SJSA1 (cell line): Measurements from ENCODE around the gene ORM1. TPM values are rescaled to one million over a fixed set of nuclear protein-coding genes. Genes with fewer than 3 reads are reported as not detected.

Experiments
- DNase-seq, 2 experiments: peaks; one replicate each; pipeline ENCODE4 v3.0.0-alpha.2; 2015 to 2020; ENCODE audit warnings: low spot score in 2 of 2, low read depth in 1 of 2
- H3K27ac ChIP-seq: fragments of 250-450 bp; sonication (Bioruptor Pico); 2 replicates; pipeline ENCODE4 v1.5.1; 2020; ENCODE audit warnings: mild to moderate bottlenecking, moderate library complexity
- H3K27me3 ChIP-seq: fragments of 250-450 bp; sonication (Bioruptor Pico); replicated peaks from 2 replicates; pipeline ENCODE4 v1.5.1; 2020; ENCODE audit warnings: mild to moderate bottlenecking, moderate library complexity
- H3K36me3 ChIP-seq: fragments of 250-450 bp; sonication (Bioruptor Pico); 2 replicates; pipeline ENCODE4 v1.5.1; 2020; ENCODE audit warnings: mild to moderate bottlenecking
- H3K4me1 ChIP-seq: fragments of 250-450 bp; sonication (Bioruptor Pico); replicated peaks from 2 replicates; pipeline ENCODE4 v1.6.1; 2021; ENCODE audit warnings: mild to moderate bottlenecking
- H3K4me3 ChIP-seq: fragments of 250-450 bp; sonication (Bioruptor Pico); 2 replicates; pipeline ENCODE4 v1.5.1; 2020; ENCODE audit warnings: mild to moderate bottlenecking
- H3K9me3 ChIP-seq: fragments of 250-450 bp; sonication (Bioruptor Pico); replicated peaks from 2 replicates; pipeline ENCODE4 v1.5.1; 2020; ENCODE audit warnings: mild to moderate bottlenecking
- total RNA-seq: library from RNA; depleted of rRNA; stranded (reverse); fragments of >200 nt; shearing (Covaris generic); gene quantifications from 2 replicates; pipeline ENCODE4 v1.2.3, GENCODE V29; 2014

The ORM1 gene
- total RNA-seq, 1 experiment from 2014 or later, result not detected

- H3K27ac ChIP-seq, result no peak overlapping the region
These were observed 44.5 kb downstream of the ORM1 start for GRCh38 chr9:114367366-114367765.

GRCh38 chr9:114367772-114368569, 45.1 kb downstream of the ORM1 start:
- Histone ChIP-seq H3K27ac (no peak overlapping the region), H3K36me3 (peaks cover 20% of the 10 kb centered on the region), H3K4me3 (no peak overlapping the region), H3K27me3 (no peaks in the 10 kb centered on the region), H3K4me1 (peaks cover 24% of the 10 kb centered on the region), H3K9me3 (no peaks in the 10 kb centered on the region)
- DNase-seq, result no peak

More at GRCh38 chr9:114367366-114367765, 44.5 kb downstream of the ORM1 start:
- Histone ChIP-seq H3K4me1 (peaks cover 24% of the 10 kb centered on the region), H3K27me3 (no peaks in the 10 kb centered on the region), H3K9me3 (no peaks in the 10 kb centered on the region), H3K36me3 (peaks cover 20% of the 10 kb centered on the region), H3K4me3 (no peak overlapping the region)
- DNase-seq, result no peak

DNA sequence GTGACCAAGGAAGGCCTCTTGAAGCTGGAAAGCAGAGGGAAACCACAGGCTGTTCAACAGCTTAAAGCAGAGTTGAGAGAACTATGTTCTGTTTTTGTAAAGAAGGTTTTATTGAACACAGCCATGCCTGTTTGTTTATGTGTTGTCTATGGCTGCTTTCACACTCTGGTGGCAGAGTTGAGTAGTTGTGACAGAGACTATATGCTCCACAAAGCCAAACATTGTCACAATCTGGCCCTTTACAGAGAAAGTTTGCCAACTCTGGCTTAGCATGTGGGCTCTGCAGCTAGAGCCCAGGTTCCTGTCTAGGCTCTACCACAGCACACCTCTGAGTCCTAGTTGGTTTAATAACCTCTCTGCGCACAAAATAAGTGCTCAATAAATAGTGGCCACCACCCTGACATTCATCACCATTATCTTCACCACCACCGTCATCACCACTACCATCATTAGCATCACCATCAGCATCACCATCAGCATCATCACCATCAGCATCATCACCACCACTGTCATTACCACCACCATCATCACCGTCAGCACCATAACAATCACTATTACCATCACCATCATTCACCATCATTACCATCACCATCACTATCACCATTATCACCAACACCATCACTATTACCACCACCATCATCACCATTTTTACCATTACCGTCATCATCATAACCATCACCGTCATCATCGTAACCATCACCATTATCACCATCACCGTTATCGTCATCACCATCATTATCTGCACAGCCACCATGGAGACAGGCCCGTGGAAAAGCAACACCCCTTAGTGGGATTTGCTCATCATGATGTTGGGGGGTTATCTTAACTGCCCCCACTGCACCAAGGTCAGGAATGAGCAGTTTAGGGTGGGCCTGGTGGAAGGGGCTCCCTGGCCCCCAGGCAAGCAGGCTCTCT, 46.6 kb downstream of the ORM1 start:
- peaks cover 18% of the 10 kb centered on the region for H3K36me3 ChIP-seq
- no peaks in the 10 kb centered on the region for H3K9me3 ChIP-seq
- no peaks in the 10 kb centered on the region for H3K27me3 ChIP-seq
- no peak overlapping the region for H3K4me3 ChIP-seq
- H3K27ac ChIP-seq, result no peak overlapping the region
- DNase-seq, result no peak
- H3K4me1 ChIP-seq, result peaks cover 21% of the 10 kb centered on the region

DNA sequence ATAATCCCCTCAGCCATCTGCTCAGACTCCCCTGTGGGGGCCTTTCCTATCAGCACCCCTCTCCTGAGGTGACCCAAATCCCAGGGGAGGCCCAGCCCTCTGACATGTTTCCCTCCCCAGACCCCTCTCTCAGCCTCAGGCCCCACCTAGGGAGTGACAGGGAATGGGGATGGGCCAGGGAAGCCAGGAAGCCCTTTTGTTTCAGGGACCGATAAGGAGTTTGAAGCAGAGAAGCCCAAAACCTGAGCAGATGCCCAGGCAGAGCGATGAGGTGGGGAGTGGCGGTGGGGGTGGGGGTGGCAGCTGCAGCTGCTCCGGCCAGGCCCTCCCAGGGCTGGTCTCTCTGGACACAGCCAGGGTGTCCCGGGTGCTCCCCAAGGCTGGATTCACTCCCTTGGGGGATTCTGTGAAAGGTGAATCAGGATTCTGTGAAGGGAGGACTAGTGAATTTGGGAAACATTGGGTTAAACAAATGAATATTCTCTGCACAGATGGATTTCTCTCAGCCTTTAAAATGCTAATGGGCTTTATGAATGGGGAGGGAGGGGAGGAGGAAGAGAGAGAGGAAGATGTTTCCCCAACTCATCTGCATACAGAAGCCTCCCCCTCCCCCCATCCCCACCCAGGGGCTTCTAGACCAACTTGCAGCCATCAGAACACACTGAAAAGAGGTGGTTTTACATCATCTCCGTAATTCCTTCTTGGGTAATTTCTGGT, 47.5 kb downstream of the ORM1 start:
- H3K36me3 ChIP-seq, result peaks cover 11% of the 10 kb centered on the region; the same call in 1 of the 2 replicates
- peaks cover 17% of the 10 kb centered on the region for H3K4me1 ChIP-seq
- no peaks in the 10 kb centered on the region for H3K27me3 ChIP-seq
- no peak overlapping the region for H3K27ac ChIP-seq
- no peak for DNase-seq
- no peak overlapping the region for H3K4me3 ChIP-seq
- no peaks in the 10 kb centered on the region for H3K9me3 ChIP-seq

DNA sequence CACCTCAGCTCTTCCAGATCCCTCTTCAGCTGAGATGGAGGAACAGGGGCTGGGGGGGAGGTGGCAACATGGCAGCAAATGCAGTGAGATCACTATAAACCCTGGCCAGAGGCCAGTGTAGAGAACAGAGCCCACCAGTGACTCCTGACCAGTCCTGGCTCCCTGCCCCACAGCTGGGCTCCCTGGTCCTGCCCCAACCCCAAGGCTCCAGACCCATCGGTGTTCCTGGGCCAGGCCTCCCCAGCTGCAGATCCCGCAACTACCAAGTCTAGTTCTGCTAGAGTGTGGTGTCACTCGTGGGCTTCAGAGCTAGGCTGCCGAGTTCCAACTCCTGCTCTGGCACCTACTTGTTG, 48.0 kb downstream of the ORM1 start:
- DNase-seq, result no peak
- no peaks in the 10 kb centered on the region for H3K27me3 ChIP-seq
- H3K9me3 ChIP-seq, result no peaks in the 10 kb centered on the region
- H3K27ac ChIP-seq, result no peak overlapping the region
- H3K4me1 ChIP-seq, result peaks cover 13% of the 10 kb centered on the region
- H3K36me3 ChIP-seq, result peaks cover 11% of the 10 kb centered on the region; the same call in 1 of the 2 replicates
- H3K4me3 ChIP-seq, result no peak overlapping the region

DNA sequence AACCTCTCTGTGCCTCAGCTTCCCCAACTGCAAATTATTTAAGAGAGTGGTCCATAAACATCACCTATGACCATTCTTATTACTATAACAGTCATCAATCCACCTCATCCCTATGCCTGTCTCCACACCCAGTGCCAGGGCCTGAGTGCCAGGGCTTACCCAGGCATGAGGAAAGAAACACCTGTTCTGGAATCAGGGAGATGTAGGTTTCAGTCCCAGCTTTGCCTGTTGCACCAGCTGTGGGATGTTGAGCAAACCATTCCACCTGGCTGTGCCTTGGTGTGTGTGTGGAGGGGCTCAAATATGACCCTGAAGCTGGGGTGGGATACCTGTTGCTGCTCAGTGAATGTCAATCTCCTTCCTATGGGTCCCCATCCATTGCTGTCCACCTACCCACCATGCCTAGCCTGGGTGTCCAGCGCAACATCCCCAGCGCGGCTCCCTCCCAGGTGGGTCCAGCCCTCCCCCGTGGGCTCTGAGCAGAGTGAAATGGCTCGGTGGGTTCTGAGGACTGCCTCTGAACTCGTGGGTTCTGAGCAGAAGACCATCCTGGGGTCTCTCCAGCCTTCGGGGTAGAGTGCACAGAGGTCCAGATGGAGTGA, 48.5 kb downstream of the ORM1 start:
- peaks cover 10% of the 10 kb centered on the region for H3K4me1 ChIP-seq
- H3K9me3 ChIP-seq, result no peaks in the 10 kb centered on the region
- no peak overlapping the region for H3K27ac ChIP-seq
- H3K4me3 ChIP-seq, result no peak overlapping the region
- DNase-seq, result no peak
- peaks cover 11% of the 10 kb centered on the region; the same call in 1 of the 2 replicates for H3K36me3 ChIP-seq
- no peaks in the 10 kb centered on the region for H3K27me3 ChIP-seq

DNA sequence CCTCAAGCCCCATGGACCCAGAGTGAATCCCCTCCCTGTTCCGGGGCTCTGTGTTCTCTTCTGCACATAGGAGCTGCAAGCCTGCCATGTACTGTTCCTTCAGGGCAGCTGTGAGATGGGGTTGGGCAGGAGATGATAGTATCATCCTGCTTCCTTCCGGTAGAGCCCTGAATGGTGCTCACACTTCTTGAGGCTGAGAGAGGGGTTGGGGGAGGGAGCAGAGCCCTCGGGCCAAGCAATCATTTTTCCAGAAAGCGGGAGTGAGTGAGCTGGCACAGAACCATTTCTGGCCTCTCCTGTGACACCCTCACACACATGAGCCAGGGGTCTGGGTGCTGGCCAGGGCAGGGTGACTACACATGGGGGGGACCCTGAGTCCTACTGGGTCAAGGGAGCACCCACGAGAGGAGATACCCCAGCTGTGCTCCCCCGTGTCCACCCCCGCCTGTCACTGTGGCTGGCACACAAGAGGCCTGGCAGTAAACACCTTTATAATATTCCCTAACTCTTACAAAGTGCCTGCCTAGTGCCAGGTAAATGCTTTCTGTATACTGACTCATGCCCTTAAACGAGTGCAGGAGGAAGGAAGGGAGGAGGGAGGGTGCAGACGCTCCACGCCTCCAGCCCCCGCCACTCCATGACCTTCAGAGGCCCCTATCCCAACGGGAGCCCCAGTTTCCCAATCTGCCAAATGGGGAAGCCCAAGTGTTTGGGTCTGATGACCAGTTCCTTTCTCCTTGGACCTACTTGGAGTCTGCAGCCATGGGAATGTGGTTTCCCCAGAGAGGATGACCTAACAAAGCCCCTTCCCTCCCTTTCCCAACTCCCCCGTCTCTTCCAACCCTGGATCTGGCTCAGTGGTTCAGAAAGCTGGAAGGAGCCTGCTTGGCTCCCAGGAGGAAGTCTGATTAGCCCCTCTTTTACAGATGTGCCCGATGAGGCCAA, 49.3 kb downstream of the ORM1 start:
- no peak overlapping the region for H3K27ac ChIP-seq
- H3K4me3 ChIP-seq, result no peak overlapping the region
- H3K36me3 ChIP-seq, result peaks cover 6% of the 10 kb centered on the region; the same call in 1 of the 2 replicates
- no peaks in the 10 kb centered on the region for H3K9me3 ChIP-seq
- DNase-seq, result no peak
- peaks cover 2% of the 10 kb centered on the region for H3K4me1 ChIP-seq
- no peaks in the 10 kb centered on the region for H3K27me3 ChIP-seq

DNA sequence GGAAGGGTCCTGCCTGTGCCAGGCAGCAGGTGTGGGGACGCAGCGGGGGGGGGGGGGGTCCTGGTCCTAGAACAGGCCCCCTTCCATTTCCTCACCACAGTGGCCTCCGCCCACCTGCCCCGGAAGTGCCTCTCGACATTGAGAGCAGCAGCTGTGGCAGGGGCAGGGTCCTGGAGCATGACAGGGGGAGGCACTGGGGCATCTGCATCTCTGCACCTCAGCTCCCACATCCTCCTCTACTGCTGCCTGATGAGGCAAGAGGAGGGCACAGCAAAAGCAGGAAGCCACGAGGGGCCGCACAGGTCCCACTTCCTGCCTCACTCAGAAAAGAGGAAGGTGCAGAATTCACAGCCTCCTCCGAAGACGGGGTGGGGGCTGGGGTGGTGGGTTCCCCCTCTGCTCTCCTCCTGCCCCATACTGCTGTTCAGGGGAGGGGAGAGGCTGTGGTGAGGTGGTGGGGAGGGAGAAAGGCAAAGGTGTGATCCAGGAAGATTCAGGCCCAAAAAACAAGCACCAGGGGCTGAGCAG, 50.1 kb downstream of the ORM1 start:
- H3K36me3 ChIP-seq, result 0 out of 2 replicates have a peak, but pooled peaks cover under 1% of the 10 kb centered on the region
- no peaks in the 10 kb centered on the region for H3K9me3 ChIP-seq
- H3K4me1 ChIP-seq, result no peaks in the 10 kb centered on the region
- H3K27ac ChIP-seq, result no peak overlapping the region
- H3K27me3 ChIP-seq, result no peaks in the 10 kb centered on the region
- H3K4me3 ChIP-seq, result no peak overlapping the region
- DNase-seq, result no peak

DNA sequence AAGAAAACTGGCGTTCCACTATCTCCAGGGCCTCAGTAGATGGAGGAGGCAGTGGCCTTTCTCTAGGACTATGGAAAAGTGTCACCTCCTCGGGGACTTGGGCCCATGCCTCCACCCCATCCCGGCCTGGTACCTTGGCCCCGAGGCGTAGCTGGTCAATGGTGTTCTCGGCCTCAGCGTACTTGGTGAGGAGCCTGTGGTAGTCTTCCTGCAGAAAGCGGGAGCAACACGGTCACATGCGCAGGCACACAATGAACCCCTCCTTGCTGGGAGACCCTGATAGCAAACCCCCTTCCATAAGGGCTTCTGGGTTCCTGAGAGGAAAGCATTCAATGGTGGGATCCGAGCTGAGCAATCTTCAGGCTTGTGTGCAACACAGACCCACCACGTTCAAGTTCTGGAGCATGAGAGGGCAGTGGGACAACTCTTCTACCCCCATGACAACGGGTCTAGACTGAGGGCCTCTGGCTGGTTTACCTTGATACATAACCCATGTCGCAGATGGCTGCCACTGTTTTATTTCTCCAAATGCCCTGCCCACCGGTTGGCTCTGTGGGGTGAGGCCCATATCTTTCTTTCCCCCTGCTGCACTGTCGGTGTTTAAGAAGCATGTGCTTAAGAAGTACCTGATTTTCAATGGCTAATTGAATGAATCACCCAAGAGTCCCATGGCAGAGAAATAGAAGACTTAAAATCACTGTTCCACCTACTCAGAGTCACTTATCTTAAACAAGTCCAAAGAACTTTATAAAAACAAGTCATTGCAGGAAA, 51.2 kb downstream of the ORM1 start:
- Histone ChIP-seq H3K9me3 (no peaks in the 10 kb centered on the region), H3K36me3 (peaks cover 1% of the 10 kb centered on the region; the same call in 1 of the 2 replicates), H3K27me3 (no peaks in the 10 kb centered on the region), H3K4me3 (no peak overlapping the region), H3K4me1 (no peaks in the 10 kb centered on the region), H3K27ac (no peak overlapping the region)
- DNase-seq, result no peak

DNA sequence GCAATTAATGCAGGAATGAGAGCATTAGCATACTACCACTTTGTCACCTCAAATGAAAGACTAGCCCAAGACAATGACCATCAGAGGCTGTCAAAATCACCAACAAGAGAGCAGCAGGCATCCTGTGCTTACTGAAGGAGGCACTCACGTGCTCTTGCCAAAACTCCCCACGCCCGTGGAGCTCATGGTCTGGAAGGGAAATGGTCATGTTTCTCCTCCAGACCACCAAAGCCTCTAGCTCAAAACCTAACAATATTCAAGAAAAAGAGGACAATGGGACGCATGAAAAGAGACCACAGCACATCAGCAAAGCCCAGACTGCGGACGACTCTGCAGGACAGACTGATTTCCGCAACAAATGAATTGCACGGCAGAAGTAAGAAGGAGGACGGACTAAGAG, 52.0 kb downstream of the ORM1 start:
- Histone ChIP-seq H3K9me3 (no peaks in the 10 kb centered on the region), H3K4me1 (no peaks in the 10 kb centered on the region), H3K36me3 (peaks cover 7% of the 10 kb centered on the region; the same call in 1 of the 2 replicates), H3K27ac (no peak overlapping the region), H3K4me3 (no peak overlapping the region), H3K27me3 (no peaks in the 10 kb centered on the region)
- no peak for DNase-seq

- Histone ChIP-seq H3K27me3 (no peaks in the 10 kb centered on the region), H3K4me1 (no peaks in the 10 kb centered on the region), H3K4me3 (no peak overlapping the region), H3K27ac (no peak overlapping the region), H3K9me3 (no peaks in the 10 kb centered on the region), H3K36me3 (peaks cover 10% of the 10 kb centered on the region; the same call in 1 of the 2 replicates)
- DNase-seq, result no peak
These were observed 52.7 kb downstream of the ORM1 start for GRCh38 chr9:114375386-114376175.
